ENCODE results near the gene SGSM1.

The SGSM1 gene

GRCh38 chr22:24954114-24954463 lies 148.1 kb downstream of the SGSM1 start:
- no peak for DNase-seq

GRCh38 chr22:24954856-24955255 lies 148.8 kb downstream of the SGSM1 start:
- DNase-seq: no peak

DNA sequence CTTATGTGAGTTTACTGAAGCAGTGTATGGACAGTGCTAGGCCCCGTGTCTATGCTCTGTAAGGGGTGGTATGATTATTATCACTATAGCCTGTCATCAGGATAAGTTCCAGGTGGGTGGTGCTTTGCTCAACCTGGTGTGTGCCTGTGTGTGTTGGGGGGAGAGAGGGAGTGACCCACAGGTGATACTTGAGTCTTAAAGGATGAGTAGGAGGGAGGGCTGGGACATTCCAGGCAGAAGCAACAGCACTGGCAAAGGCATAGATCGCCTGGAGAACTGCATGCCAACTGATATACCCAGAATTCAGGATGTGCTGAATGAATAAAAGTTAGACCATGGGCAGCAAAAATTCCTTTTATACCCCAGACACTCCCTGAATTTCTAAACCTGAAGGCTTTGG lies 151.0 kb downstream of the SGSM1 start:
- no peak for DNase-seq

GRCh38 chr22:24961217-24961844 lies 155.3 kb downstream of the SGSM1 start:
- no peak for DNase-seq

GRCh38 chr22:24962094-24962493 lies 156.1 kb downstream of the SGSM1 start:
- DNase-seq: no peak

- DNase-seq: no peak
These were observed 156.8 kb downstream of the SGSM1 start for GRCh38 chr22:24962835-24963234.

DNA sequence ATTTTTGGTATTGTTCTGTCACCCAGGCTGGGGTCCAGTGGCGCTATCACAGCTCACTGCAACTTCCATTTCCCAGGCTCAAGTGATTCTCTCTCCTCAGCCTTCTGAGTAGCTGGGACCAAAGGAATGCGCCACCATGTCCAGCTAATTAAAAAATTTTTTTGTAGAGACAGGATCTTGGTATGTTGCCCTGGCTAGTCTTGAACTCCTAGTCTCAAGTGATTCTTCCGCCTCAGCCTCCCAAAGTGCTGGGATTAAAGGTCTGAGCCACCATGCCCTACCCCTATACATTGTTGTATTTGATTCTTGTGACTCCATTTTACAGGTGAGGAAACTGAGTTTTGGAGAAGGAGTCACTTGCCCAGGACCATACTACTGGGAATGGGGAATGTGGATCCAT lies 158.4 kb downstream of the SGSM1 start:
- no peak for DNase-seq

- DNase-seq: no peak
These were observed 160.0 kb downstream of the SGSM1 start for GRCh38 chr22:24965822-24966626.

GRCh38 chr22:24968066-24968561 lies 162.1 kb downstream of the SGSM1 start:
- no peak for DNase-seq

DNA sequence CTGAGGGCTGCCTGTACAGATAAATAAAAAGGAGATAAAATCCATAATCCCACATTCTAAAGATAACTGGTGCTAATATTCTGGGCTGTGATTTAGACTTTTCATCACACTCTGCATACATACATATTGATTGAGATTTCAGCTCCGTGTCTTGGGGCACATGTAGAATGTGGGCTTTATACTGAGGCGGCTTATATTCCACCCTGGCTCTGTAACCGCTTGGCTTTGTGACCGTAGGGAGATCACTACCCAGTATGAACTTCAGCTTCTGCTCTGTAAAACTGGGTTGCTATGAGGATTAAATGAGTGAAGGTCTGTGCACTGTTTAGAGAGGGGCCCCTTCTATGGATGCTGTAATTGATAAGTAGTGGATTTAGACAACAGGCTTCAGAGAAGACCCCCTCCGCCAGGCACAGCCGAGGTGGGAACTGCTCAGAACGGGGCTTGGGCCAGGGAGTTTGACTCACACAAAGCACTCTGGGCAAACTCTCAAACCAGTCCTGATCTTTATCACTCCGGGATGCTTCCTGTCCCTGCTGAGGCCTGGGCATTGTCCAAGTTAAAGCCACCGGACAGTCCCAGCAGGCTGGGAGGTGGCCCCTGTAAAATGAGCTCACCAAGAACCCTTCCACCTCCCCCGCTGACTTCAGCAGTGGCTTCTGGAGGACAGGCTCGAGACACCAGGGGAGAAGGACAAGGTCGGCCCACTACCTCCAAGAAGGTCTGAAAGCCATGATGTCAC lies 163.7 kb downstream of the SGSM1 start:
- DNase-seq: no peak

DNA sequence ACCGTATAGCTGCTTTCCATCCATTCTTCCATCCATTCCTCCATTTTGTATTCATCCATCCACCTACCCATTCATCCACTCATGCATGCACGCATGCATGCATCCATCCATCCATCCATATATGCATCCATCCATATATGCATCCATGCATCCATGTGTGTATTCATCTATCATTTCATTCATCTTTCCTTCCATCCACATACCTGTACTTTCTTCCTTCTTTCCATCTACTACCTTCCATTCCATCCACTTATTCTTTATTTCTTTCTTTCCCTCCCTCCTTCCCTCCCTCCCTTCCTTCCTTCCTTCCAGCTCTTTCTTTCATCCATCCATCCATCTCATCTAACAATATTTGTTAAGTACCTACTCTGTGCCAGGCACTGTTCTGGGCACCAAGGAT lies 166.4 kb downstream of the SGSM1 start:
- DNase-seq: no peak

- DNase-seq: no peak
These were observed 167.9 kb downstream of the SGSM1 start for GRCh38 chr22:24973872-24974271.

- no peak for DNase-seq
These were observed 169.2 kb downstream of the SGSM1 start for GRCh38 chr22:24975125-24975640.

GRCh38 chr22:24975813-24976341 lies 169.9 kb downstream of the SGSM1 start:
- DNase-seq: no peak

GRCh38 chr22:24976442-24977218 lies 170.6 kb downstream of the SGSM1 start:
- DNase-seq: no peak
